WTC11 (cell line): ENCODE measurements around the gene SHROOM1.

ENCODE experiments used
- CTCF ChIP-seq: fragments of 200-600 bp; IDR thresholded peaks from 2 replicates; pipeline ENCODE4 v1.8.0; 2022; ENCODE audit warnings: antibody characterized with exemption
- ESRRA ChIP-seq: sonication (generic); formaldehyde crosslinking; IDR thresholded peaks from 2 replicates; pipeline ENCODE4 v1.8.1; 2022; ENCODE audit warnings: mild to moderate bottlenecking, missing genetic modification reagents, borderline replicate concordance
- IRF2 ChIP-seq: sonication (generic); formaldehyde crosslinking; IDR thresholded peaks from 2 replicates; pipeline ENCODE4 v1.8.0; 2022; ENCODE audit warnings: low read depth, missing genetic modification reagents, borderline replicate concordance
- MYBL2 ChIP-seq: sonication (generic); formaldehyde crosslinking; IDR thresholded peaks from 2 replicates; pipeline ENCODE4 v1.8.1; 2023; ENCODE audit warnings: mild to moderate bottlenecking, moderate library complexity, missing genetic modification reagents
- PREB ChIP-seq: sonication (generic); formaldehyde crosslinking; IDR thresholded peaks from 2 replicates; pipeline ENCODE4 v1.8.1; 2022; ENCODE audit warnings: mild to moderate bottlenecking, missing genetic modification reagents, moderate library complexity, borderline replicate concordance

GRCh38 chr5:132772291-132773070 is 58.0 kb downstream of the SHROOM1 start:
- TF ChIP-seq MYBL2 (CRISPR knock-in tag), result no peak
- TF ChIP-seq CTCF, result no peak
- no peak for TF ChIP-seq ESRRA (CRISPR knock-in tag)
- TF ChIP-seq IRF2 (CRISPR knock-in tag), result no peak
- no peak for TF ChIP-seq PREB (CRISPR knock-in tag)
